Hematopoietic multipotent progenitor cell treated with erythropoietin and hydrocortisone succinate and interleukin-3 and kit ligand, for 15 days (in vitro differentiated cells): ENCODE data around the gene PCNX2.

ENCODE experiments used
- DNase-seq: peaks from one replicate; pipeline ENCODE4 v3.0.0-alpha.2; 2015; ENCODE audit warnings: low spot score

Gene PCNX2

DNA sequence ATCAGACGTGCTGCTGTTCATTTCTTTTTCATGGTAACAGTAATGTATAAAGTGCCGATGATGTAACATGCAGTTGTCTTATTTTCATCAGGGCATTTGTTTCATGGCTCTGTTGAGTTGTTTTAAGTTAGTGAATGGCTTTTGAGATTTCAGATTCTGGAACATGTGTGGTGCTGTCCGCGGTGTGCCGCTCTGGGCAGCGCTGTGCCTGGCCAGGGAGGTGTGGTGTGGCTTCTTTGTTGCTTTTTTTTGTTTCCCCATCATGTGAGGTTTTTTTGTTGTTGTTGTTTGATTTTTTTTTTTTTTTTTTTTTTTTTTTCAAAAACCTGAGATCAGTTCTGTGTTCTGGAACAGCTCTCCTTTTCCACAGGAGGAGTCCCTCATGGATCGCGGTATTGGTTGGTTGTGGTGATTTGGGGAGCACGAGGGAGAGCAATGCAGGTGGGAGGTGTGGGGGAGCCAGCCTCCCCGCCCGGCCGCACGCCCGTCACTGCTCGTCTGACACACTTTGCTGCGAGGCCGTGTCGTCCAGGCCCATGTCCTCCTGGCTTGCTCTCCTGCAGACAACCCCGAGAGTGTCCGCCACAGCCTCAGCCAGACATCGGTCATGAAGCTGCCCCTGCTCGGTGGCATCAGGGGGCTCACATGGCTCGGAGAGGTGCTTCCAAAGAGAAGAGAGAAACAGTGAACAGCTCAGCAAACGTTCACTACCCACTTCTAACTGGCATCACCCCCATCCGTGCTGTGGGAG is 311.5 kb downstream of the PCNX2 start:
- no peak for DNase-seq

DNA sequence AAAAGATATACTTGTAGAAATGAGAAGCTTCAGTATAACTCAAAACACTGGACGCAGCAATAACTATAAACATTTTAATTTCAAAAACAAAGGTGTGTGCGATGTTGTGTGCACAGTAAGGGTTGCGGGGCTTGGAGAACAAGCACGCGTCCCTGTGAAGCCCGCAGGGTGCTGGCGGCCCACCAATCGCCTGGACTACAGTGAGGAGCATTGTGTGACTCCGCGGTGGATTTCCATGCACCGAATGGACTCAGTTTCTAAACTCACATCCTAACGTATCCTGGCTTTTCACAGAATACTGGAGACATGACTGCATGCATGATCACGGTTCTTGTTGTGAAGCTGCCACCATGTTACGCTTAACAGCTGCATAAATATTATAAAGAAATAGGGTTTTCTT is 312.1 kb downstream of the PCNX2 start:
- DNase-seq = no peak

DNA sequence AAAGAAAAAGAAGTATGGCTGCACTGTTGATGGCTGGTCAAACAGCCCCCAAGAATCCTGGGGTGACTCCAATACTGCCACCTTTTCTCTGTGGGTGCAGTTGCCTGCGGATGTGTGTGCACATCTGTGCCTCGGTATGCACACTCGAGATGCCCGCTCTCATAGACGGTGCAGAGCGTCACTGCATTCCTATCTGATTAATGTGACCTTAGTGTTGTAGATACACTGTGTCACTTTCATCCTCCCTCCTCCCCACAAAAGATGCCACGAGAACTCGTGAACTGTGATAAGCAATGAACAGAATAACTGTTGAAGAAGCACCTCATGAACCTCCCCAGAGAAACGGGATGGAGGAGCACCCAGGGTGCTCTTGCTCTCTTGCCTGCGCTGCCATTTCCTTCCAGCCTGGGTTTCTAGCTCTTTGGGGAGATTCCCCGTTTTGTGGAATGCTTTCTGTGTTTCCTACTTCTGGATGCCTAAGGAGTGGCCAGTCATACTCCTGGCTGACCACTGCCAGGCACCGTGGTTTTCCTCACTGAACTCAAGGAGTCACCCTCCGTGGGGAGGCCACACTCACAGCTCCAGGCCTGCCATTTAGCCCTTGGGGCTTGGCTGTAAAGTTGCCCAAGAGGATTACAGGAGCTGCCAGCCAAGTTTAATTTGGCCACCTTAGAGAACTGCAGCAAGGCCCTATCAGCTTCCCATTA is 313.1 kb downstream of the PCNX2 start:
- DNase-seq = no peak

DNA sequence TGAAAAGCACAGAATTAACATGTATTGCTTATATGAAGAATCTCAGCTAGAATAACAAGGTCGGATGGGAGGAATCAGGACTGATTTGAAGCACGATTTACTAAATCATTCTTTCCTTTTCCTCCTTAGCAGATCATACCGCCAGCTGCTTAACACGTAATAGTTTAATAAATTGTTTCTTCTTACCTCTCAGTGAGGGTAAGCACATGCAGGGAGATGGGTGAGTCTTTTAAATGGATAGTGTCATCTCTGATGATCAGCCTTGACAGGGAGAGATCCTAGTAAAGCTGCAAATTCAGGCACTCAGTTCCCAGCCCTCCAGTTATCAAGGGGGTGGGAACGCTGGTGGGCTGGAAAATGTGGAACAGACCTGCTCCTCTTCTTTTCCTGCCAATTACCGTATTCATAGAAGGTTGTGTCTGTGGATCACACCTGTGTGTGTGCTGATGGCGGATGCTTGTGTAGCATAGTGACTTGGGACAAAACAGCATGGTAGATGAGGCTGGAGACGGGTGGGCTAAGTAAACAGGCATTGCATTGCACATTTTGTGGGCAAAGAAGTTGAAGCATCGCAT is 314.5 kb downstream of the PCNX2 start:
- no peak for DNase-seq

DNA sequence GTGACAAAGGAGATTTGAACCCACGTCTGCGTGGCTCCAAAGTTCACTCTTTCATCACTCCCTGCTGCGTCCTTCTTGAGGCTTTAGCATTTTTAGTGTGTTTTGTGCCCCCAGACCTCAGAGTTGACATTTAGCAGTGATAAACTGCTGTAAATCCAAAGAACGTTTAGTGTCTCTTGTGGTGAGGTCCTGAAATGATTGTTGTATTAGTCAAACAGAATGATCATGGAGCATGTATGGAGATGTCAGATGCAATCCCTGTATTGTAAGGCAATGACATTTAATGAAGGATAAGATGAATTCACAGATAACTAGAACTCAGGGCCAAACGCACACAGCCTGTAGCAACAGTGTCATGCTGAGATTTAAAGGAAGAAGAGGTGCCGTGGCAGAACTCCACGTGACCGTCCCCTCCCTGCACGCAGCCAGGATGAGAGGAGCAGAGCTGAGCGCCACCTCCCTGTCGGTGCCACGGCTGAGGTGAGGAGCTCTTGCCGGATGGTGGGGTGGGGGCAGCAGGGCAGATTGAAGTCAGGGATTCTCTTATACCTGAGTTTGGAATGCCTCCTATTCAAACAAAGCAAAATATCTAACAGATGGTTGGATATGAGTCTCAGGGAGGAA is 315.1 kb downstream of the PCNX2 start:
- DNase-seq = no peak

DNA sequence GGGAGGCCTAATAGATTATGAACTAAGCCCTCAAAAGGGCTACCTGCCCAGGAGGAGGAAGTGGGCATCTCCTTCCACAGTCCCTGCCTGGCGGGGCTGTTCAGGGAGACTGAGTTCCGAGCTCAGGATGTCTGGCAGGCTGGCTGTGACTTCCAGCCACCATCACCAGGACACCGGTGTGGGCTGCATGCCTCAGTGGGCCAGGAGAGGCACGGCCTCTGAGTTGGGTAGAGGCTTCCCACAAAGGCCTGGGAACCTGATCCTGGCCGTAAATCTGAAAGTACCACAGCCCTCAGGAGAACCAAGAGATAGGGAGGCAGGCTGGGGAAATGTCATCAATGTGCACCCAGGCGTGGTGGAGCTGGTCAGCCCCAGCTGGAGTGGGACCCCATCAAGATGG is 316.0 kb downstream of the PCNX2 start:
- no peak for DNase-seq

DNA sequence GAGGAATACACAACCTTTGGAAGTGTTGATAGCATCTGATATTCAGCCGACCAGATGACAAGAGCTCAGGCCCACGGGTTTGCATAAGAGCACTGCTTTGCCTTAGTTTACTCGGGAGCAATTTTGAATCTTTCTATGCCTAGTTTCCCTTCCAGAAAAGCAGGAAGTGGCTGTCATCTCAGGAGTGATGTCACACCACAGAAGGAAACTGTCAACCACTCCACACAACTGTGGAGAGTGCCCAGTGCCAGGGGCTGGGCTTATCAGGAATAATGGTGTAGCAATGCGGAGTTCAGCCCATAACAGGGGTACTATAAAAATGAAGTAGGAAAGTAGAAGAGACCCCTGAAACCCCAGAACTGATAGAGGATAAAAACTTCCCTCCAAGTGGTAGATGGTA is 316.7 kb downstream of the PCNX2 start:
- no peak for DNase-seq

DNA sequence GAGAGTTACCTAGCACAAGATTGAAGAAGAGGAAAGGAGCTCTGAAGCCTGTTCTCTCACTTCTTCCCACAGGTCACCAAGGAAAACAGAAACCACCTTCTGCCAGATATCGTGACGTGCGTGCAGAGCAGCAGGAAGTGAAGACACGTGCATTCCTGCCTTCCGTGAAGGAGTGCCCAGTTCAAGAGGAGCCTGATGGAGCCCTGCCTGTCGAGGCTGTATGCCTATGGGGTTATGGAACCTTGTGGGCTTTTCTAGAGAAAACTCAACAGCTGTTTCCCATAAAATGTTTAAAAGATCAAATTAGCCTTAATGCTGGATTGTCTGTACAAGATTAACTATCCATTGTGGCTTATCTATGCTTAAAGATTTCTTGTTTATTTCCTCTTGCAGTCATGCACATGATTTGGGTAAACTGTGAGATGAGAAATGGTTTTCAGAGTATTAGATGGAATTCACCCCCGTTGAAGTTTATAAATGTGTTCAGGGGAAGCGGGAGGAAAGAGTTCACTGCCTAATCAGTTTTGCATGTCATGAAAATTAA is 317.4 kb downstream of the PCNX2 start:
- DNase-seq = no peak

DNA sequence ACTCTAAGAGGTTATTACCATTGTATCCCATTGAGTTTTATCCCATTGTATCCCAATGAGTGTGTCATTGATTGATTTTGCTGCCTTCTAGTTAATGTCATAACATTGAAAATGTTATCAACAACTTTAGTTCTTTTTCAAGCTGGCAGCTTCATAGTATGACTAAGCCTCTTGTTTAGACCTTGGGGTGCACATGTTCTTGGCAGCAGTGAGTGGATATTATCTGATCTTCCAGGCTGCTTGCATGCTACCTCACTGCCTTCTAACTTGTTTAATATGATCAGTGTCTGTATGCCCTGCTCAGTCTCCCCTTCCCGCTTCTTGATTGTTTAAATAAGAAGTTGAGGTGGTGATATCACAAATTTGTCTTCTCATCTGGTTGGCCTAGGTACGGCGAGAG is 320.6 kb downstream of the PCNX2 start:
- DNase-seq = no peak

DNA sequence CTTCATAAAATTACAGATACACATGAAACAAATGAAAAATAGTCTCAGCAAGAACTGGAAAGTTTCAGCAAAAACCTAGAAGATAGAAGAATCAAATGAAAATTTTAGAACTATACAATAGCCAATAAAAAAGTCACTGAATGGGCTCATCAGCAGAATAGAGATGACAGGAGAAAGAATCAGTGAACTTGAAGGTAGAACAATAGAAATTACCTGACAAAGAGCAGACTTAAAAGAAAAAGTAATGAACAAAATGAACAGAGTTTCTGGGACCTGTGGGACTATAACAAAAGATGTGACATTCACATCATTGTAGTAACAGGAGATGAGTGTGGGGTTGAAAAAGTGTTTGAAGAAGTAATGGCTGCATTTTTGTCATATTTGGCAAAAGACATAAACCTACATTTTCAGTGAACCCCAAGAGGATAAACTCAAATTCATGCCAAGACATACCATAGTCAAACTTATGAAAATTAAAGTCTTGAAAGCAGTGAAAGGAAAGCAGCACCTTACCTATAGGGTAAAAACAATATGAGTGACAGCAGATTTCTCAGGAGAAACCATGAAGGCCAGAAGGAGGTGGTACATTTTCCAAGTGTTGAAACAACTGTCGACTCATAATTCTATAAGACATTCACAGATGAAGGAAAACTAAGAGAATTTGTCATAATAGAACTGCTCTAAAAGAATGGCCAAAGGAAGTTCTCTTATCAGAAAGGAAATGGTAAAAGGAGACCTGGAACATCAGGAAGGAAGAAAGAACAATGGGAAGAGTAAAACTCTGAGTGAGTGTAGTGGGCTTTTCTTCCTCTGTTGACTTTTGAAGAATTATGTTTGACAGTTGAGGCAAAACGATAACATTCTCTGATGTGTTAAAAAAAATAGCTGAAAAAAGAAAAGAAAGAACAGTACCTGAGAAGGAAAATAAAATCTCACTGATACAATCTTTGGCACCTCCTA is 321.6 kb downstream of the PCNX2 start:
- no peak for DNase-seq

DNA sequence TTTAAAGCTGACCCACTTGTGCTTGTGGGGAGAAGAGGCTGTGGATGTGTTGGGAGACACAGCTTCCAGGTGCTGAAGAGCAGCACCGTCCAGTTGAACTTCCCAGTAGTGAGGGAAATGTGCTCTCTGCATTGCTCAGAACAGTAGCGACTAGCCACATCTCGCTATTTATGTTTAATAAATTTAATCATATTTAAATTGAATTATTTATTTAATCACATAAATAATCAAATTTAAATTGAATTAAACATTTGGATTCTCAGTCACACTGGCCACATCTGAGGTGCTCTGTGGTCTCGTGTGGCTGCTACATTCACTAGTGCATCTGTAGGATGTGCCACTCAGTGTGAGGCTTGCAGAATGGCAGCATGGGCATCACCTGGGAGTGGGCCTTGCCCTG is 325.0 kb downstream of the PCNX2 start:
- no peak for DNase-seq

DNA sequence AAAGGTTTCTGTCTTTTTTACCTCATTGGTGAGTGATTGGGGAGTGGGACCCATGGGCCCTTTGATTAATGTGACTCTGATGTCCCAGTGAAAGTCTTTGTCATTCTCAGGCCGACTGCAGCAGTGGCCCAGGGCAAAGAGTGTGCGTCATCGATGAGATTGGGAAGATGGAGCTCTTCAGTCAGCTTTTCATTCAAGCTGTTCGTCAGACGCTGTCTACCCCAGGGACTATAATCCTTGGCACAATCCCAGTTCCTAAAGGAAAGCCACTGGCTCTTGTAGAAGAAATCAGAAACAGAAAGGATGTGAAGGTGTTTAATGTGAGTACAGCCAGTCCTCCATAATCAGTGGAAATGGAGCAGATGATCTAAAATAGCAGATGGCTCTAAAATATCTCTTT is 325.7 kb downstream of the PCNX2 start:
- no peak for DNase-seq

DNA sequence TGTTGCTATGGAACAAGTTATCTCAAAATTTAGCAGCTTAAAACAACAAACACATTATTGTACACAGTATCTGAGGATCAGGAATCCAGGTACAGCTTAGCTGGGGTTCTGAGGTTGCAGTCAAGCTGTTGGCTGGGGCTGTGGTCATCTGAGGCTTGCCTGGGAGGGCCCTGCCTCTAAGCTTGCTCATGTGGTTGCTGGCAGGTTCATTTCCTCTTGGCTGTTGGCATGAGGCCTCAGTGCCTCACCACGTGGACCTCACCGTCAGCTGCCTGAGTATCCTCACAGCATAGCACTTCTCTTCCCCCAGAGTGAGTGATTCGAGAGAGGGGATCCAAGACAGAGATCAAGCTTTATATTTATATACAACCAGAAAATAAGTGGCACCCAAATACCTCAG is 326.6 kb downstream of the PCNX2 start:
- DNase-seq = no peak

DNA sequence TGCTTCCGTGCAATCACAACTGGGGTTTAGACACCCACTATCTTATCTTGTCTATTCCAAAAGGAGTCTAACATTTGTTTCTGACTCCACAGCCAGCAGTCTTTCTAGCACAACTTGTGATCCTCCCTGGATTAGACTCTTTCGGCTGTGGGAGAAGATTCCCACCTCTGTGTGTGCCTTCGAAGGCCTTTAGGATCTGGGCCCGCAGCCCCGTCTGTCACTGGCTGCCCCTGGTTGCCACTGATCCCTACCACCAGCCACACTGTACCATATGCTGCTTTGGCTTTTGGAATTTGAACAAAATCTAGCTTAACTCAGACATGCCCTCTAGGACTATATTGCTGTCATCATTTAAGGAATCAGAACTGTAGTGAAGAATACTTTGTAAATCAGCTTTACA is 327.1 kb downstream of the PCNX2 start:
- no peak for DNase-seq

DNA sequence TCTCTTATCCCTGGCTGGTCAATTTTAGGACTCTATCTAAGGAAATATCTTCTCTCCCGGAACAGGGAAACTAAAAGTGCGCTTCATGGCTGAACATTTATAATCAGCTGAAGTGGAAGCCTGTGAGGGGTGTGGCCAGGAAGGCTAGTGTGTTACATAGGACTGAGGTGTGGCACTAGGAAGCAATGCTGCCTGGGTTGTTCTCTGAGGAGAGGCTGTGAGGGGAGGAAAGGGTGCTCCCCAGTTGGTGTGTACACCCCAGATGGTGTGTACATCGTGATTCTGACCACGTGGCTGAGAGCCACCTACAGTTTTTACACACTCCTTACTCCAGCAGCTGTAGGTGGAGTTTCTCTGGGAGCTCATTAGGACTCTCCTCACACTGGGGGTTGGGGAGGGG is 328.9 kb downstream of the PCNX2 start:
- DNase-seq = no peak

DNA sequence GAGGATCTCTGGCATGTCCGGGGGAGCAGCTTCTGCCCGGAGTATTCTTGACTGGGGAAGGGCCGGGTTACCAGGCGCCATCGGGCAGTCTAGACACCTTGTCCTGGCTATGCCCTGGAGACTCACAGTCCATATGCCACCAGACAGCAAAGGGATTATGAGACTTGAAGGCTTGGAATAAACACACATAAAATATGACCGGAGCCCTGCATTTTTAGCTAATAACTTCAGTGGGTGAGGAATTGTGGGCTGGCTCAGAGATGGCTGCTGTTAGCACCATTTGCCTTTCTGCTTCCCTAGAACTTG is 329.7 kb downstream of the PCNX2 start:
- no peak for DNase-seq

DNA sequence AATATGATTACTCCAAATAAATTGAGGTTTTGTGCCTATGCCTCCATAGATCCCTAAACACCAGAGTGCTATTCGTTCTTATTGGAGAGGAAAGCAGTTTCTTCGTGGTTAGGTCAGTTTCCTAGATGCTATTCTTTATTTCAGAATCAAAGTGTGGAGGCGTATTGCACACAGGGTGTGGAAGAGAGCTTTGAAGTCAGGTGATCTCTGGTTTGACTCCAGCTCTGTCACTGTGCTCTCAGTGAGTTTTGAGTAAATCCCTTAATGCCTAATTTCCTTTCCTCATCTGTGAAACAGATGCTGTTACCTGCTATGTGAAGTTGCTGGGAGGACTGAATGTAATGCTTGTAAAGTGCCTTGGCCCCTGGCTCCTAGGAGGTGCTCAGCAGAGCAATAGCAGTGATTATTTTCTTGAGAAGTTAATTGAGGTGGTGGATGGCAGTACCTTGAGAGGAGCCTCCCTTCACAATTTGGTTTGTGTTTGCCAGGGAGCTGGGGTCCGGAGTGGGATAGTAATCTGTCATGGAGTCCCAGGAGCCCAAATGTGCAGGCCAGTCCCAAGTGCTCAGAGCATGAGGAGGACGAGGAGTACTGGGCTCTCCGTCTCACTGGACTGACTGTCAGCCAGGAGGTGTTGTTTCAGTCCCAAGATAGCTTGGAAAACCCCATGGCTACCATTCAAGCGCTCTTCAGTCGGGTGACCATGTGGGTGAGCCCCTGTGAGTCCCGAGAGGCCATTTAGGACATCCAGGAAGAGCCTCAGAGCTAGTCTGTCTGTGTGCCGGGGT is 330.2 kb downstream of the PCNX2 start:
- DNase-seq = no peak

DNA sequence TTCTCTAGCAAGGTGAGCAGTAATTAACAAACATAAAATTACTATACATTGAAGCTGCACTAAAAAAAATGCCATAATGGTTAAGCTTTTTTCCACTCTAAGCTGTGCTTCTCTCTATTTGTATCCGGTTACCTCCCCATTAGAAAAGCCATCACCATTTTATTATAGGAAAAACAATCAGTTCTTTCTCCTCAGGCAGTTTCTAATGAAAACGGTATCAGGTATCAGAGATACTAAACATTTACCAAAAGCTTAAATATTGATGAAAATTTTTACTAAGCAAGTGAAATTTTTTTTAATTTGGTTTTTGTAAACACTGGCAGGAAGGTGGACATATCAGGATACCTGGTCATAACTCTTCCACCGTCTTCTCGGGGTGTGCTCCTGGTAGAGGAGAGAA is 330.9 kb downstream of the PCNX2 start:
- DNase-seq = no peak

DNA sequence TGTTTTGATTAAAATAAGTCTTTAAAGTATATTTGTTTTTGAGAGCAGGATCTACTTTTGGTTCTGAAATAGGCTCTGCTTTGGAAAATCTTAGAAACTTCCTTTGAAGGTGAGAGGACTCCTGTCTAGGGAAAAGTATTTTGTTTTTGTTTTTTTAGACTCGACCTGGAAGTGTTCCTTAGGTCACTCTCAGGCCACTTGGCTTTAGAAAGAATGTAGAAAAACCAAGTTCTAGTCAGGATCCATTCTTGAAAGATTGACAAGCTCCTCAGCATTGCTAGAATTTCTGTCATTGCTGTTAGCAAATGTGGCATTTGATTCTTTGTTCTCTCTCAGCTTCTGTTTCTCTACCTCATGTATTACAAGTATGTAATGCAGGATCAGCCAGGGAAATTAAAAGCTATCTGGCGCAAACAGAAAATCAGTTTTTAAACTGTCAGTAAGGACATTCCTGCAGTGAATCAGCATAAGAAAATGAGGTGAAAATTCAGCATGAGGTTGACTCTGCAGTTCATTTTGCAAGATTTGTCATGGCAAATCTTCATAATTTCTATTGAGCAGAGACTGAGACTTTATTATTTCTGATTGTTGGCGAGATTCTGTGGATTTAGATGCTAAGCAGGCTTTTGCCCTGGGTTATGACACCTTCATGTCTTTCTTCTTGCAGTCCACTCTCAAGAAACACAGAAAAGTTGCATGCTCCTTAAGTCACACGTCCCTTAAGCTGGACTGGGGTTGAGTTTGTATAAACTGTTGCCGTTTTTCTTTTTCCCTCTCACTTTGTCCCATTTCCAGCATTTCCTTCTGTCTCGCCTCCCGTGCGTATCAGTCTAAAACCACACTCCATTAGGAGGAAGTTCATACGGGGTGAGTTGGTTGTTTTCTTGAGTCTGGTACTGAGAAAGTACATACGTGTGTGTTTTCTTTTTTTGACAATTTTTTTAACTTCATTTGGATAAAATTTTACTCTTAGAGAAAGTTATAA is 332.5 kb downstream of the PCNX2 start:
- DNase-seq = no peak

DNA sequence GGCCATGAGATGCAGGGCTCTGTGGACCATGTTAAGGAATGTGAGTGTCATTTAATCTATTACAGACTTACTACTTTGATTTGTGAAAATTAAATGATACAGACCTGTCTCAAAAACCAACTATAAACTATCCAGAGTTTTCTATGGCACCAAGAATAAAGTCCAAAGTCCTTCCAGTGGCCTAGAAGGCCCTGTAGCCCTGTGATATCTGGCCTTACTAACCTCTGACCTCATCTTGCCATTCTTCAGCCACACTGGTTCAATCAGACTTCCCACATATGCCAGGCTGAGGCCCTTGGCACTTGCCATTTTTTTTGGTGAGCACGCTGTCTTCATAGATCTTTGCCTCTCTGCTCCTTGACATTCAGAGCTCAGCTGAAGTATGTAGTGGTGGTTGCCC is 337.5 kb downstream of the PCNX2 start:
- no peak for DNase-seq
